ENCODE measurements around the gene NOTCH3. TPM values are rescaled to one million over a fixed set of nuclear protein-coding genes. Genes with fewer than 3 reads are reported as not detected.
A peak's percentile ranks its signal among the peaks of the same experiment; 100 is the strongest.

The NOTCH3 gene
- total RNA-seq, 2 donors from 2014 or later, result 0.05 to 0.18 TPM

- Mint-ChIP-seq H3K4me3 (no peak overlapping the region), H3K4me1 (peaks cover 40% of the 10 kb centered on the region), H3K27ac (peak overlapping the region; percentile 99), H3K36me3 (ENCODE audit: low read depth) (peaks cover under 1% of the 10 kb centered on the region), H3K27me3 (no peaks in the 10 kb centered on the region)
- no peaks in the 10 kb centered on the region for H3K9me3 ChIP-seq (ENCODE audit: control insufficient read depth, low read length, poor library complexity, severe bottlenecking)
- ATAC-seq (no peak), DNase-seq (no peak)
Observed at GRCh38 chr19:15126131-15126910, 74.5 kb downstream of the NOTCH3 start.

GRCh38 chr19:15125232-15126067, 75.3 kb downstream of the NOTCH3 start:
- ATAC-seq (peak; percentile 90), DNase-seq (peak; percentile 94 to 96 (median 95))
- Mint-ChIP-seq H3K27ac (peak overlapping the region; percentile 99), H3K4me3 (peak overlapping the region; percentile 98), H3K4me1 (peaks cover 45% of the 10 kb centered on the region), H3K36me3 (ENCODE audit: low read depth) (peaks cover 7% of the 10 kb centered on the region), H3K27me3 (no peaks in the 10 kb centered on the region)
- no peaks in the 10 kb centered on the region for H3K9me3 ChIP-seq (ENCODE audit: control insufficient read depth, low read length, poor library complexity, severe bottlenecking)

- Mint-ChIP-seq H3K27ac (peak overlapping the region; percentile 99), H3K27me3 (no peaks in the 10 kb centered on the region), H3K36me3 (ENCODE audit: low read depth) (peaks cover 7% of the 10 kb centered on the region), H3K4me1 (peaks cover 38% of the 10 kb centered on the region), H3K4me3 (peak overlapping the region; percentile 98)
- no peak for ATAC-seq
- DNase-seq, result peak in 1 of 3 donors; percentile 80
- H3K9me3 ChIP-seq (ENCODE audit: control insufficient read depth, low read length, poor library complexity, severe bottlenecking), result no peaks in the 10 kb centered on the region
Observed at GRCh38 chr19:15124572-15125231, 76.1 kb downstream of the NOTCH3 start.

GRCh38 chr19:15123900-15124299, 76.9 kb downstream of the NOTCH3 start:
- Mint-ChIP-seq H3K27me3 (no peaks in the 10 kb centered on the region), H3K36me3 (ENCODE audit: low read depth) (peaks cover 7% of the 10 kb centered on the region), H3K4me1 (peaks cover 33% of the 10 kb centered on the region), H3K4me3 (peak overlapping the region; percentile 98), H3K27ac (peak overlapping the region; percentile 99)
- H3K9me3 ChIP-seq (ENCODE audit: control insufficient read depth, low read length, poor library complexity, severe bottlenecking), result no peaks in the 10 kb centered on the region
- ATAC-seq (no peak), DNase-seq (no peak)

- Mint-ChIP-seq H3K27me3 (no peaks in the 10 kb centered on the region), H3K4me3 (peak overlapping the region; percentile 28), H3K27ac (peak overlapping the region; percentile 99), H3K4me1 (peaks cover 29% of the 10 kb centered on the region), H3K36me3 (ENCODE audit: low read depth) (peaks cover 7% of the 10 kb centered on the region)
- no peak for DNase-seq
- ATAC-seq, result no peak
- no peaks in the 10 kb centered on the region for H3K9me3 ChIP-seq (ENCODE audit: control insufficient read depth, low read length, poor library complexity, severe bottlenecking)
Observed at GRCh38 chr19:15123031-15123890, 77.5 kb downstream of the NOTCH3 start.

- ATAC-seq, result no peak
- Mint-ChIP-seq H3K4me1 (peaks cover 27% of the 10 kb centered on the region), H3K36me3 (ENCODE audit: low read depth) (peaks cover 7% of the 10 kb centered on the region), H3K27me3 (no peaks in the 10 kb centered on the region), H3K4me3 (no peak overlapping the region), H3K27ac (no peak overlapping the region)
- no peaks in the 10 kb centered on the region for H3K9me3 ChIP-seq (ENCODE audit: control insufficient read depth, low read length, poor library complexity, severe bottlenecking)
- no peak for DNase-seq
Observed at GRCh38 chr19:15122331-15123030, 78.3 kb downstream of the NOTCH3 start.

GRCh38 chr19:15120135-15121026, 80.4 kb downstream of the NOTCH3 start:
- no peaks in the 10 kb centered on the region for H3K9me3 ChIP-seq (ENCODE audit: control insufficient read depth, low read length, poor library complexity, severe bottlenecking)
- ATAC-seq, result no peak
- Mint-ChIP-seq H3K27ac (peak overlapping the region; percentile 71), H3K36me3 (ENCODE audit: low read depth) (peaks cover 7% of the 10 kb centered on the region), H3K4me1 (peaks cover 21% of the 10 kb centered on the region), H3K4me3 (no peak overlapping the region), H3K27me3 (no peaks in the 10 kb centered on the region)
- DNase-seq, result no peak

GRCh38 chr19:15118789-15119494, 81.9 kb downstream of the NOTCH3 start:
- DNase-seq, result no peak
- peak overlapping the region; percentile 37 for H3K27ac Mint-ChIP-seq

GRCh38 chr19:15118248-15118647, 82.5 kb downstream of the NOTCH3 start:
- Mint-ChIP-seq H3K4me1 (peaks cover 7% of the 10 kb centered on the region), H3K27me3 (no peaks in the 10 kb centered on the region)

More at GRCh38 chr19:15118789-15119494, 81.9 kb downstream of the NOTCH3 start:
- H3K4me1 Mint-ChIP-seq, result peaks cover 8% of the 10 kb centered on the region
- H3K4me3 Mint-ChIP-seq, result no peak overlapping the region
- H3K36me3 Mint-ChIP-seq (ENCODE audit: low read depth), result peaks cover 7% of the 10 kb centered on the region
- no peaks in the 10 kb centered on the region for H3K9me3 ChIP-seq (ENCODE audit: control insufficient read depth, low read length, poor library complexity, severe bottlenecking)
- H3K27me3 Mint-ChIP-seq, result no peaks in the 10 kb centered on the region
- ATAC-seq, result no peak

GRCh38 chr19:15116856-15117255, 83.9 kb downstream of the NOTCH3 start:
- Mint-ChIP-seq H3K27ac (peak overlapping the region; percentile 37), H3K36me3 (ENCODE audit: low read depth) (peaks cover 7% of the 10 kb centered on the region), H3K4me1 (peaks cover 5% of the 10 kb centered on the region), H3K4me3 (no peak overlapping the region), H3K27me3 (no peaks in the 10 kb centered on the region)
- no peak for DNase-seq
- H3K9me3 ChIP-seq (ENCODE audit: control insufficient read depth, low read length, poor library complexity, severe bottlenecking), result no peaks in the 10 kb centered on the region
- no peak for ATAC-seq

More at GRCh38 chr19:15118248-15118647, 82.5 kb downstream of the NOTCH3 start:
- Mint-ChIP-seq H3K27ac (peak overlapping the region; percentile 37), H3K36me3 (ENCODE audit: low read depth) (peaks cover 7% of the 10 kb centered on the region), H3K4me3 (no peak overlapping the region)
- DNase-seq (no peak), ATAC-seq (no peak)
- H3K9me3 ChIP-seq (ENCODE audit: control insufficient read depth, low read length, poor library complexity, severe bottlenecking), result no peaks in the 10 kb centered on the region

All from T-helper 17 cell (primary cell).